Measurements from ENCODE around the gene GGNBP2. TPM values are rescaled to one million over a fixed set of nuclear protein-coding genes. Genes with fewer than 3 reads are reported as not detected.

Gene GGNBP2
- polyA plus RNA-seq, 1 of the 3 experiments (the other 2 are of a cell fraction), result 79.3 TPM

DNA sequence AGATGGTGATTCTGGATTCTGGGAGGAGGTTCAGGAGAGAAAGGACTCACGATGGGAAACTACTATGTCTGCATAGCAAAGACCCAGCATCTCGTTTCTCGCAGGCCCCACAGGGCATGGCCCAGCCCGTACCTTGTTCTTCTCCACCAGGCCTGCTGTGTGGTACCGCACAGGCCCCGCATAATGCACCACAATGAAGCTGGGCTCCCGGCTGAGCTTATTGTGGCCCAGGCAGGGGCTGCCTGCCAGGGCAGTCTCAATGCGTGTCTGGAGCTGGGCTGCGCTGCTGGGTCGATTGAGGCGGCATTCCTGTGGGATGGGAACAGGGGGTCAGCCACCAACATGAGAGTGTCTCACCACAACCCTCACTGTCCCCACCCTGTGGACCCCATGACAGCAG lies 37.9 kb upstream of the GGNBP2 start:
- no peak for TF ChIP-seq FOSL2 (IDR thresholded peaks at IDR 0.05; ENCODE audit: borderline replicate concordance, low read depth)
- TF ChIP-seq EP300 (IDR thresholded peaks at IDR 0.05; ENCODE audit: borderline replicate concordance in 1 of 2, low read depth in 1 of 2, low read length in 1 of 2), result no peak
- 0 out of 2 replicates have a peak, but pooled peaks have one; percentile 1 for TF ChIP-seq POLR2AphosphoS5 (IDR thresholded peaks at IDR 0.05; ENCODE audit: low read depth, low read length)
- no peak for TF ChIP-seq GATA2 (CRISPR knock-in tag; IDR thresholded peaks at IDR 0.05)
- TF ChIP-seq, protein P1, sequence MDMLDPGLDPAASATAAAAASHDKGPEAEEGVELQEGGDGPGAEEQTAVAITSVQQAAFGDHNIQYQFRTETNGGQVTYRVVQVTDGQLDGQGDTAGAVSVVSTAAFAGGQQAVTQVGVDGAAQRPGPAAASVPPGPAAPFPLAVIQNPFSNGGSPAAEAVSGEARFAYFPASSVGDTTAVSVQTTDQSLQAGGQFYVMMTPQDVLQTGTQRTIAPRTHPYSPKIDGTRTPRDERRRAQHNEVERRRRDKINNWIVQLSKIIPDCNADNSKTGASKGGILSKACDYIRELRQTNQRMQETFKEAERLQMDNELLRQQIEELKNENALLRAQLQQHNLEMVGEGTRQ (IDR thresholded peaks at IDR 0.05; ENCODE audit: borderline replicate concordance, low read depth, low read length), result no peak
- Histone ChIP-seq H3K79me2 (ENCODE audit: insufficient read depth) (no peaks in the 10 kb centered on the region), H3K4me1 (ENCODE audit: control insufficient read depth in 1 of 2, insufficient read depth in 2 of 2, low read depth in 1 of 2, low read length in 1 of 2) (no peaks in the 10 kb centered on the region; a peak in 1 of 4 replicates), H3K9me2 (no peaks in the 10 kb centered on the region), H3K27me3 (ENCODE audit: insufficient read depth) (no peaks in the 10 kb centered on the region), H3K9ac (no peak overlapping the region), H3K4me3 (ENCODE audit: low read depth in 2 of 2, low read length in 1 of 2) (no peak overlapping the region), H2AFZ (ENCODE audit: low read depth) (no peak overlapping the region), H3K36me3 (replicated peaks in 1 of 2; ENCODE audit: control insufficient read depth in 1 of 2, insufficient read depth in 2 of 2, low read length in 1 of 2) (peaks cover 16 to 55% of the 10 kb centered on the region in 2 experiments), H3K9me3 (no peaks in the 10 kb centered on the region), H4K20me1 (ENCODE audit: insufficient read depth) (no peaks in the 10 kb centered on the region), H3K4me2 (no peak overlapping the region), H3F3A (replicated peaks; ENCODE audit: insufficient read depth) (peaks cover 3% of the 10 kb centered on the region), H3K27ac (ENCODE audit: low read depth in 2 of 2, low read length in 1 of 2) (no peak overlapping the region)
- no peak for DNase-seq
- no CpG with 5 or more reads among the region's 11 CpGs for WGBS (ENCODE audit: low lambda C conversion rate)
- CTCF ChIA-PET, result interaction anchor here (1.7 kb wide), 1 partner anchor 24 kb away, joined by 6 read pairs; no protein-coding TSS in a partner anchor
- POLR2A ChIA-PET, result no interaction called here

DNA sequence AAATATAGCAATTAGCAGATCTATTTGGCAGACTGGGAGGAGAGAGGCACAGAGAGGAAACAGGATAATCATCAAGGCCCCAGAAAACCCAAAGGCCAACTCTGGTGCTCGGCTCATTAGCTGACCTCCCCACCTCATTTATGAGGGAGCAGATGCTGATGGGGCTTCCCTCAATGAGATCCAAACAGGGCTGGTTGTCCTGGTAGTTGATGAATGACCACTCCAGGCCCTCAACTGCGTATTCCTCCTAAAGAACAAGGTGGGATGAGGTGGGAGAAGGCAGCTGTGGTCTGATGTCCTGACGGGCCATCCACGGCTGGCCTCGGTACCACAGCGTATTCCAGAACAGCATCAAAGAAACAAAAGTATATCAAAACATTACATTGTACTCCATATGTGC lies 37.5 kb upstream of the GGNBP2 start:
- DNase-seq, result no peak
- Histone ChIP-seq H3K27ac (ENCODE audit: low read depth in 2 of 2, low read length in 1 of 2) (no peak overlapping the region), H3K79me2 (ENCODE audit: insufficient read depth) (no peaks in the 10 kb centered on the region), H3F3A (replicated peaks; ENCODE audit: insufficient read depth) (peaks cover 3% of the 10 kb centered on the region), H4K20me1 (ENCODE audit: insufficient read depth) (no peaks in the 10 kb centered on the region), H3K9me3 (no peaks in the 10 kb centered on the region), H3K4me2 (no peak overlapping the region), H3K9me2 (no peaks in the 10 kb centered on the region), H3K27me3 (ENCODE audit: insufficient read depth) (no peaks in the 10 kb centered on the region), H2AFZ (ENCODE audit: low read depth) (no peak overlapping the region), H3K4me1 (ENCODE audit: control insufficient read depth in 1 of 2, insufficient read depth in 2 of 2, low read depth in 1 of 2, low read length in 1 of 2) (no peaks in the 10 kb centered on the region; a peak in 1 of 4 replicates), H3K9ac (no peak overlapping the region), H3K4me3 (ENCODE audit: low read depth in 2 of 2, low read length in 1 of 2) (no peak overlapping the region), H3K36me3 (replicated peaks in 1 of 2; ENCODE audit: control insufficient read depth in 1 of 2, insufficient read depth in 2 of 2, low read length in 1 of 2) (peaks cover 16 to 53% of the 10 kb centered on the region in 2 experiments)
- ChIA-PET CTCF (interaction anchor here (1.7 kb wide), 1 partner anchor 25 kb away, joined by 6 read pairs; no protein-coding TSS in a partner anchor), POLR2A (no interaction called here)
- WGBS (ENCODE audit: low lambda C conversion rate), result 97% methylated on average over 6 of the region's 6 CpGs
- TF ChIP-seq JUND (IDR thresholded peaks at IDR 0.05) (no peak), IRF3 (IDR thresholded peaks at IDR 0.05; ENCODE audit: low read depth, low read length) (no peak), TCF12 (IDR thresholded peaks at IDR 0.05) (no peak), RFX5 (IDR thresholded peaks at IDR 0.05; ENCODE audit: low read length) (no peak), SMC3 (IDR thresholded peaks at IDR 0.05; ENCODE audit: low read depth, low read length) (no peak), TEAD4 (IDR thresholded peaks at IDR 0.05; ENCODE audit: borderline replicate concordance, insufficient read depth) (no peak), USF1 (IDR thresholded peaks at IDR 0.05; ENCODE audit: borderline replicate concordance, low read depth) (no peak), RCOR1 (IDR thresholded peaks at IDR 0.05; ENCODE audit: low read length) (no peak), GATA2 (CRISPR knock-in tag; IDR thresholded peaks at IDR 0.05) (no peak), MEF2A (IDR thresholded peaks at IDR 0.05; ENCODE audit: borderline replicate concordance, low read depth) (no peak), CTCF (IDR thresholded peaks at IDR 0.05) (no peak), FOSL2 (IDR thresholded peaks at IDR 0.05; ENCODE audit: borderline replicate concordance, low read depth) (no peak), GABPA (IDR thresholded peaks at IDR 0.05; ENCODE audit: low read depth) (no peak)
- TF ChIP-seq, protein P1 (IDR thresholded peaks at IDR 0.05; ENCODE audit: borderline replicate concordance, low read depth, low read length), result no peak
- TF ChIP-seq, protein P2, sequence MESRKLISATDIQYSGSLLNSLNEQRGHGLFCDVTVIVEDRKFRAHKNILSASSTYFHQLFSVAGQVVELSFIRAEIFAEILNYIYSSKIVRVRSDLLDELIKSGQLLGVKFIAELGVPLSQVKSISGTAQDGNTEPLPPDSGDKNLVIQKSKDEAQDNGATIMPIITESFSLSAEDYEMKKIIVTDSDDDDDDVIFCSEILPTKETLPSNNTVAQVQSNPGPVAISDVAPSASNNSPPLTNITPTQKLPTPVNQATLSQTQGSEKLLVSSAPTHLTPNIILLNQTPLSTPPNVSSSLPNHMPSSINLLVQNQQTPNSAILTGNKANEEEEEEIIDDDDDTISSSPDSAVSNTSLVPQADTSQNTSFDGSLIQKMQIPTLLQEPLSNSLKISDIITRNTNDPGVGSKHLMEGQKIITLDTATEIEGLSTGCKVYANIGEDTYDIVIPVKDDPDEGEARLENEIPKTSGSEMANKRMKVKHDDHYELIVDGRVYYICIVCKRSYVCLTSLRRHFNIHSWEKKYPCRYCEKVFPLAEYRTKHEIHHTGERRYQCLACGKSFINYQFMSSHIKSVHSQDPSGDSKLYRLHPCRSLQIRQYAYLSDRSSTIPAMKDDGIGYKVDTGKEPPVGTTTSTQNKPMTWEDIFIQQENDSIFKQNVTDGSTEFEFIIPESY (IDR thresholded peaks at IDR 0.05; ENCODE audit: borderline replicate concordance, low read depth), result no peak
- TF ChIP-seq, protein P3, sequence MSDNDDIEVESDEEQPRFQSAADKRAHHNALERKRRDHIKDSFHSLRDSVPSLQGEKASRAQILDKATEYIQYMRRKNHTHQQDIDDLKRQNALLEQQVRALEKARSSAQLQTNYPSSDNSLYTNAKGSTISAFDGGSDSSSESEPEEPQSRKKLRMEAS (IDR thresholded peaks at IDR 0.05; ENCODE audit: low read depth), result no peak
